KMS-11 (cell line): Measurements from ENCODE around the gene RPP25L.

Experiments used
- H2AFZ ChIP-seq: fragments of 200-600 bp; sonication (generic); 2 replicates; pipeline ENCODE4 v1.6.1; 2016; ENCODE audit warnings: antibody characterized with exemption, mixed run types, low read depth
- H3K27ac ChIP-seq: fragments of 200-600 bp; sonication (generic); 2 replicates; pipeline ENCODE4 v1.6.1; 2016; ENCODE audit warnings: mild to moderate bottlenecking, mixed run types
- H3K27me3 ChIP-seq: fragments of 200-600 bp; sonication (generic); 2 replicates; pipeline ENCODE4 v1.6.1; 2017; ENCODE audit warnings: mild to moderate bottlenecking, low read depth, mixed run types, moderate library complexity; ENCODE audit not compliant: insufficient read depth
- H3K36me3 ChIP-seq: fragments of 200-600 bp; sonication (generic); 2 replicates; pipeline ENCODE4 v1.6.1; 2017; ENCODE audit warnings: mild to moderate bottlenecking, mixed run types; ENCODE audit not compliant: insufficient read depth
- H3K4me1 ChIP-seq: fragments of 200-600 bp; sonication (generic); 2 replicates; pipeline ENCODE4 v1.6.1; 2016; ENCODE audit warnings: mild to moderate bottlenecking, low read depth, mixed run types; ENCODE audit not compliant: poor library complexity, severe bottlenecking
- H3K4me2 ChIP-seq: fragments of 200-600 bp; sonication (generic); 2 replicates; pipeline ENCODE4 v1.7.0; 2016; ENCODE audit warnings: mild to moderate bottlenecking, mixed run types
- H3K4me3 ChIP-seq: fragments of 200-600 bp; sonication (generic); IDR thresholded peaks from 2 replicates; pipeline ENCODE4 v1.6.1; 2017; ENCODE audit warnings: low read depth, low read length, mixed read lengths; ENCODE audit not compliant: insufficient read depth
- H3K79me2 ChIP-seq: fragments of 200-600 bp; sonication (generic); 2 replicates; pipeline ENCODE4 v1.6.1; 2016; ENCODE audit warnings: low read depth, mixed run types; ENCODE audit not compliant: insufficient read depth
- H3K9ac ChIP-seq: fragments of 200-600 bp; sonication (generic); 2 replicates; pipeline ENCODE4 v1.6.1; 2016; ENCODE audit warnings: mild to moderate bottlenecking, mixed run types
- H4K20me1 ChIP-seq: fragments of 200-600 bp; sonication (generic); 2 replicates; pipeline ENCODE4 v1.6.1; 2016; ENCODE audit warnings: mild to moderate bottlenecking, mixed run types; ENCODE audit not compliant: insufficient read depth
- TF ChIP-seq, protein P1 (sequence below): fragments of 200-600 bp; sonication (generic); conservative IDR thresholded peaks from 2 replicates; pipeline ENCODE4 v1.6.1; 2017; ENCODE audit warnings: low read depth, mild to moderate bottlenecking, antibody characterized with exemption, low read length, moderate library complexity, mixed read lengths

RPP25L gene

GRCh38 chr9:34630402-34631154, 18.7 kb upstream of the RPP25L start:
- no peak overlapping the region for H3K27ac ChIP-seq
- no peak overlapping the region for H3K4me2 ChIP-seq
- H4K20me1 ChIP-seq = no peaks in the 10 kb centered on the region
- H3K9ac ChIP-seq = no peak overlapping the region
- no peak overlapping the region for H3K4me3 ChIP-seq
- H3K79me2 ChIP-seq = peaks cover 6% of the 10 kb centered on the region
- peaks cover 53% of the 10 kb centered on the region for H3K27me3 ChIP-seq
- no peaks in the 10 kb centered on the region for H3K36me3 ChIP-seq
- H2AFZ ChIP-seq = no peak overlapping the region
- peaks cover 13% of the 10 kb centered on the region for H3K4me1 ChIP-seq
- TF ChIP-seq, protein P1, sequence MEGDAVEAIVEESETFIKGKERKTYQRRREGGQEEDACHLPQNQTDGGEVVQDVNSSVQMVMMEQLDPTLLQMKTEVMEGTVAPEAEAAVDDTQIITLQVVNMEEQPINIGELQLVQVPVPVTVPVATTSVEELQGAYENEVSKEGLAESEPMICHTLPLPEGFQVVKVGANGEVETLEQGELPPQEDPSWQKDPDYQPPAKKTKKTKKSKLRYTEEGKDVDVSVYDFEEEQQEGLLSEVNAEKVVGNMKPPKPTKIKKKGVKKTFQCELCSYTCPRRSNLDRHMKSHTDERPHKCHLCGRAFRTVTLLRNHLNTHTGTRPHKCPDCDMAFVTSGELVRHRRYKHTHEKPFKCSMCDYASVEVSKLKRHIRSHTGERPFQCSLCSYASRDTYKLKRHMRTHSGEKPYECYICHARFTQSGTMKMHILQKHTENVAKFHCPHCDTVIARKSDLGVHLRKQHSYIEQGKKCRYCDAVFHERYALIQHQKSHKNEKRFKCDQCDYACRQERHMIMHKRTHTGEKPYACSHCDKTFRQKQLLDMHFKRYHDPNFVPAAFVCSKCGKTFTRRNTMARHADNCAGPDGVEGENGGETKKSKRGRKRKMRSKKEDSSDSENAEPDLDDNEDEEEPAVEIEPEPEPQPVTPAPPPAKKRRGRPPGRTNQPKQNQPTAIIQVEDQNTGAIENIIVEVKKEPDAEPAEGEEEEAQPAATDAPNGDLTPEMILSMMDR = no peak

- H4K20me1 ChIP-seq = no peaks in the 10 kb centered on the region
- no peak overlapping the region for H3K9ac ChIP-seq
- TF ChIP-seq, protein P1 = no peak
- H2AFZ ChIP-seq = no peak overlapping the region
- no peak overlapping the region for H3K4me3 ChIP-seq
- no peak overlapping the region for H3K4me2 ChIP-seq
- peaks cover 54% of the 10 kb centered on the region for H3K27me3 ChIP-seq
- H3K36me3 ChIP-seq = no peaks in the 10 kb centered on the region
- peaks cover 12% of the 10 kb centered on the region for H3K4me1 ChIP-seq
- no peak overlapping the region for H3K27ac ChIP-seq
- no peaks in the 10 kb centered on the region for H3K79me2 ChIP-seq
These were observed 17.6 kb upstream of the RPP25L start for GRCh38 chr9:34629491-34629808.

GRCh38 chr9:34628656-34629490, 17.0 kb upstream of the RPP25L start, which contains the start of gene ARID3C:
ARID3C (minus strand) TSS chr9:34629066; CDS start chr9:34628014, 1,052 bp downstream.
- H3K27me3 ChIP-seq = peaks cover 54% of the 10 kb centered on the region
- no peaks in the 10 kb centered on the region for H3K79me2 ChIP-seq
- TF ChIP-seq, protein P1 = no peak
- H3K4me1 ChIP-seq = peaks cover 6% of the 10 kb centered on the region
- no peak within 1 kb of the TSS for H2AFZ ChIP-seq
- no peak within 1 kb of the TSS for H3K9ac ChIP-seq
- no peaks in the 10 kb centered on the region for H4K20me1 ChIP-seq
- H3K4me3 ChIP-seq = no peak within 1 kb of the TSS
- no peak within 1 kb of the TSS for H3K4me2 ChIP-seq
- H3K27ac ChIP-seq = no peak within 1 kb of the TSS
- no peaks in the 10 kb centered on the region for H3K36me3 ChIP-seq

DNA sequence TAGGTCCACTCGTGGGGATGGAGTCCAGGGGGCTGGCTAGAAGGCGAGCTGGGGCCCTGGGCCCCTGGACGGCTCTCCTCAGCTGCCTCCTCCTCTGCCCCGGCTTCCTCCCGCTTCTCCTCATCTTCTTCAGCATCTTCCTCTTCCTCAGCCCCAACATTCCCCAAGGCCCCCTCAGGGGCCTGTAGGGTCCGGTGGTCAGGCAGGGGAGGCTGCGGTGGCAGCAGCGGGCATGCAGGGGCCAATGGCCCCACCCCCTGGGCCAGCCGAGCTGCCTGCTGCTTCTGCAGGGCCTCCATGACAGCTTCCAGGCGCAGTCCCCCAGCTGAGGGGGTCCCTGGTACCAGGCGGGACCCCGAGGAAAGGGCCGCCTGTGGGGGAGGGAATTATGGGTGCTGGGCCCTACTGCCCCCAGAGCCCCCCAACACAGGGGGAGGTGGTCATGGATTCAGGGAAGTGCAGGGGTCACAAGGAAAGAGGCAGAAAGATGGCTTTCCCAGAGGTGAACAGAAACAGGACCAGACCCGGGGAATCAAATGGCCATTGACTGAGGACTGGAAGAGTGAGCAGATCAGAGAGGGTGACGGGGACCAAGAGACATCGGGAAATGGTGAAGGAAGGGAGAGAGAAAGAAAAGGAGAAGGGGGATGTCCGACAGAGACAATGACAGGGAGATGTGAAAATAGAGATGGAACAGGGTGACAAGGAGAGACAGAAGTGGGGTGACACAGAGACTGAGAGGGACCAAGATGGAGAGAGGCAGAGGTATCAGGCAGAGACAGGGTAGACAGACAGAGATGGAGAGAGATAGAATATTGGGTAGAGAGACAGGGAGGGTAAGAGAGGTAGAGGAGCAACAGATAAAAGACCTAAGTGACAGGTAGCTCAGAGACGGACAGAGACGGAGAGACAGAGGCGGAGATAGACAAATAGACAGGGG, 16.1 kb upstream of the RPP25L start:
- Histone ChIP-seq H3K4me1 (no peaks in the 10 kb centered on the region), H3K36me3 (no peaks in the 10 kb centered on the region), H3K27me3 (peaks cover 54% of the 10 kb centered on the region), H3K79me2 (no peaks in the 10 kb centered on the region), H2AFZ (no peak overlapping the region), H3K4me2 (no peak overlapping the region), H3K27ac (no peak overlapping the region), H3K4me3 (no peak overlapping the region), H3K9ac (no peak overlapping the region), H4K20me1 (no peaks in the 10 kb centered on the region)
- TF ChIP-seq, protein P1 = no peak
